DND-41 (cell line): ENCODE measurements around the gene PEG3.
"Not testable (repeated sequence)": the region's sequence is repeated elsewhere in the genome, so short reads cannot be mapped to it uniquely, and the experiment has no call there.

ENCODE experiments used
- ATAC-seq: fragments of 200-7000 bp; cut with Tn5 transposase; 3 replicates; pipeline ENCODE4 v1.9.1; 2021; ENCODE audit warnings: low read depth; ENCODE audit not compliant: insufficient read depth
- DNase-seq: peaks from one replicate; pipeline ENCODE4 v3.0.0-alpha.2; 2020
- H2AFZ ChIP-seq: 2 replicates; pipeline ENCODE4 v1.6.0; 2012; ENCODE audit warnings: low read depth, low read length
- H3K27ac ChIP-seq: 2 replicates; pipeline ENCODE4 v1.5.1; 2012; ENCODE audit warnings: low read length, inconsistent platforms
- H3K27me3 ChIP-seq: fragments of 200-600 bp; sonication (generic); 2 replicates; pipeline ENCODE4 v1.6.0; 2012; ENCODE audit warnings: low read length, mild to moderate bottlenecking, inconsistent platforms; ENCODE audit not compliant: insufficient read depth, poor library complexity
- H3K36me3 ChIP-seq: 2 replicates; pipeline ENCODE4 v1.5.1; 2012; ENCODE audit warnings: low read length, inconsistent platforms; ENCODE audit not compliant: insufficient read depth
- H3K4me1 ChIP-seq: 2 replicates; pipeline ENCODE4 v1.5.1; 2012; ENCODE audit warnings: mild to moderate bottlenecking, low read length; ENCODE audit not compliant: insufficient read depth
- H3K4me2 ChIP-seq: 2 replicates; pipeline ENCODE4 v1.6.0; 2012; ENCODE audit warnings: mild to moderate bottlenecking, moderate library complexity, low read length, inconsistent platforms; ENCODE audit not compliant: insufficient read depth
- H3K4me3 ChIP-seq, 2 experiments: fragments of 200-600 bp in 1 of 2; shearing (Covaris generic) in 1 of 2; 2 replicates each; pipeline ENCODE4 v1.5.1; 2012 to 2016; ENCODE audit warnings: inconsistent platforms in 2 of 2, low read length in 2 of 2, mild to moderate bottlenecking in 2 of 2, low read depth in 1 of 2, moderate library complexity in 1 of 2
- H3K79me2 ChIP-seq: 2 replicates; pipeline ENCODE4 v1.6.0; 2012; ENCODE audit warnings: low read length, inconsistent platforms; ENCODE audit not compliant: insufficient read depth
- H3K9ac ChIP-seq: 2 replicates; pipeline ENCODE4 v1.6.0; 2012; ENCODE audit warnings: low read depth, mild to moderate bottlenecking, inconsistent platforms, low read length, moderate library complexity
- H3K9me3 ChIP-seq: 2 replicates; pipeline ENCODE4 v1.5.1; 2012; ENCODE audit warnings: low read length, moderate library complexity, mild to moderate bottlenecking, inconsistent platforms; ENCODE audit not compliant: insufficient read depth, severe bottlenecking
- H4K20me1 ChIP-seq: 2 replicates; pipeline ENCODE4 v1.6.0; 2012; ENCODE audit warnings: low read length; ENCODE audit not compliant: insufficient read depth
- CTCF ChIP-seq: IDR thresholded peaks from 2 replicates; pipeline ENCODE4 v1.5.1; 2012; ENCODE audit warnings: borderline replicate concordance, low read length, moderate library complexity, mild to moderate bottlenecking; ENCODE audit not compliant: poor library complexity, severe bottlenecking; ENCODE audit errors: extremely low read depth
- EZH2 ChIP-seq: IDR thresholded peaks from 3 replicates; pipeline ENCODE4 v1.6.1; 2012; ENCODE audit warnings: borderline replicate concordance, low read depth, mild to moderate bottlenecking, moderate library complexity, low read length, inconsistent platforms; ENCODE audit not compliant: severe bottlenecking

PEG3 gene

GRCh38 chr19:56856822-56857221, 16.3 kb upstream of the PEG3 start:
- ATAC-seq (no peak), DNase-seq (no peak)
- no peak overlapping the region for H3K4me2 ChIP-seq
- no peaks in the 10 kb centered on the region for H3K27me3 ChIP-seq
- no peaks in the 10 kb centered on the region for H4K20me1 ChIP-seq
- no peak overlapping the region for H3K9ac ChIP-seq
- no peaks in the 10 kb centered on the region for H3K36me3 ChIP-seq
- H2AFZ ChIP-seq, result no peak overlapping the region
- no peaks in the 10 kb centered on the region for H3K9me3 ChIP-seq
- no peaks in the 10 kb centered on the region for H3K4me1 ChIP-seq
- H3K79me2 ChIP-seq, result no peaks in the 10 kb centered on the region
- TF ChIP-seq CTCF (no peak), EZH2 (no peak)
- no peak overlapping the region for H3K27ac ChIP-seq
- no peak overlapping the region for H3K4me3 ChIP-seq

- H3K27me3 ChIP-seq, H3K4me3 ChIP-seq, H2AFZ ChIP-seq, H3K4me1 ChIP-seq, H3K27ac ChIP-seq, H3K36me3 ChIP-seq, H3K9me3 ChIP-seq, DNase-seq, ATAC-seq, H4K20me1 ChIP-seq, H3K9ac ChIP-seq, H3K79me2 ChIP-seq, H3K4me2 ChIP-seq: not testable (repeated sequence)
Observed at GRCh38 chr19:56852361-56852760, 11.8 kb upstream of the PEG3 start.

GRCh38 chr19:56848166-56848565, 7.6 kb upstream of the PEG3 start:
- Histone ChIP-seq H3K9ac (no peak overlapping the region), H2AFZ (no peak overlapping the region), H3K27ac (no peak overlapping the region), H3K4me2 (no peak overlapping the region), H4K20me1 (no peaks in the 10 kb centered on the region), H3K9me3 (no peaks in the 10 kb centered on the region), H3K4me1 (no peaks in the 10 kb centered on the region), H3K79me2 (no peaks in the 10 kb centered on the region), H3K36me3 (no peaks in the 10 kb centered on the region), H3K4me3 (no peak overlapping the region), H3K27me3 (no peaks in the 10 kb centered on the region)
- TF ChIP-seq EZH2, result no peak
- no peak for TF ChIP-seq CTCF
- DNase-seq, result no peak
- ATAC-seq, result no peak

GRCh38 chr19:56842412-56842811, 1.9 kb upstream of the PEG3 start:
- ATAC-seq (no peak), DNase-seq (no peak)
- H3K4me3 ChIP-seq, result no peak overlapping the region
- peaks cover 22% of the 10 kb centered on the region for H3K9me3 ChIP-seq
- no peaks in the 10 kb centered on the region for H3K79me2 ChIP-seq
- H3K9ac ChIP-seq, result no peak overlapping the region
- no peak overlapping the region for H3K27ac ChIP-seq
- H3K36me3 ChIP-seq, result no peaks in the 10 kb centered on the region
- TF ChIP-seq CTCF, result no peak
- TF ChIP-seq EZH2, result no peak
- H3K27me3 ChIP-seq, result no peaks in the 10 kb centered on the region
- no peaks in the 10 kb centered on the region for H4K20me1 ChIP-seq
- H3K4me2 ChIP-seq, result no peak overlapping the region
- H3K4me1 ChIP-seq, result no peaks in the 10 kb centered on the region
- H2AFZ ChIP-seq, result no peak overlapping the region
